Central memory CD8-positive, alpha-beta T cell (primary cell): ENCODE results near the gene LSAMP.

Experiments
- ATAC-seq: fragments of 150-1000 bp; cut with Tn5 transposase; replicated peaks from 2 replicates; pipeline ENCODE4 v1.10.0; 2022; ENCODE audit warnings: mild to moderate bottlenecking, moderate FRiP score, moderate number of reproducible peaks; ENCODE audit not compliant: poor library complexity, severe bottlenecking; ENCODE audit errors: extremely low read depth
- DNase-seq, 2 donors: peaks; one replicate each; pipeline ENCODE4 v3.0.0; 2021; ENCODE audit warnings: low spot score in 2 of 2
- H3K27ac Mint-ChIP-seq: one replicate; pipeline ENCODE4 v1.8.0; 2022; ENCODE audit warnings: low read depth, mild to moderate bottlenecking, moderate library complexity, mixed read lengths
- H3K27me3 Mint-ChIP-seq: one replicate; pipeline ENCODE4 v1.8.0; 2022; ENCODE audit warnings: mixed read lengths
- H3K36me3 Mint-ChIP-seq: one replicate; pipeline ENCODE4 v1.8.0; 2022; ENCODE audit warnings: mild to moderate bottlenecking, moderate library complexity, mixed read lengths; ENCODE audit not compliant: insufficient read depth
- H3K4me1 Mint-ChIP-seq: one replicate; pipeline ENCODE4 v1.8.0; 2022; ENCODE audit warnings: mixed read lengths
- H3K4me3 Mint-ChIP-seq: one replicate; pipeline ENCODE4 v1.8.0; 2022; ENCODE audit warnings: mild to moderate bottlenecking, moderate library complexity, mixed read lengths
- H3K9me3 Mint-ChIP-seq: one replicate; pipeline ENCODE4 v1.8.0; 2022; ENCODE audit warnings: mixed read lengths

LSAMP gene

GRCh38 chr3:116298151-116298550 is 147.1 kb downstream of the LSAMP start:
- ATAC-seq, result no peak
- DNase-seq, result no peak
- Mint-ChIP-seq H3K9me3 (peaks cover 5% of the 10 kb centered on the region), H3K27ac (no peak overlapping the region), H3K4me3 (no peak overlapping the region), H3K27me3 (no peaks in the 10 kb centered on the region), H3K4me1 (no peaks in the 10 kb centered on the region), H3K36me3 (no peaks in the 10 kb centered on the region)

- Mint-ChIP-seq H3K4me3 (no peak overlapping the region), H3K36me3 (no peaks in the 10 kb centered on the region), H3K9me3 (peaks cover 8% of the 10 kb centered on the region), H3K27ac (no peak overlapping the region), H3K4me1 (no peaks in the 10 kb centered on the region), H3K27me3 (no peaks in the 10 kb centered on the region)
- DNase-seq (no peak), ATAC-seq (no peak)
Observed at GRCh38 chr3:116291141-116291540, 154.1 kb downstream of the LSAMP start.

DNA sequence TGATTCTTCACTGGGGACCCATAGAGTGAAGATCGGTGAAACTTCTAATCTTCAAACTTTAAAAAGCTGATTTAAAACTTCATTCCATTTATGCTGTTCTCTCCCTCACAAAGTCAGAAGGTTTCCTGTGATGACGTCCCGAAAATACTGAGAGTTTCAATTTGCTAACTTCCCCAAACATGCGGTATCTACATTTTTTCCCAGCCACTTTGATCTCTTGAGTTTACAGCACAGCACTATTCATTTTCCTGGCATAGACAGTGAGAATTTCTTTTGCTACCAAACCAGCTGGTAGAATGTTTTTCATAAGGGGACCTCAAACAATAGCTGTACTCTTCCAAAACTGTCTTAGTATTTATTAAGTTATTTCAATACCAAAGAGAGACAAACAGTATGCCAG is 156.8 kb downstream of the LSAMP start:
- ATAC-seq (no peak), DNase-seq (no peak)
- no peak overlapping the region for H3K4me3 Mint-ChIP-seq
- no peaks in the 10 kb centered on the region for H3K4me1 Mint-ChIP-seq
- H3K27ac Mint-ChIP-seq, result no peak overlapping the region
- no peaks in the 10 kb centered on the region for H3K27me3 Mint-ChIP-seq
- H3K9me3 Mint-ChIP-seq, result peaks cover 8% of the 10 kb centered on the region
- H3K36me3 Mint-ChIP-seq, result no peaks in the 10 kb centered on the region

GRCh38 chr3:116285781-116286421 is 159.4 kb downstream of the LSAMP start:
- no peak overlapping the region for H3K27ac Mint-ChIP-seq
- ATAC-seq (no peak), DNase-seq (no peak)
- peaks cover 6% of the 10 kb centered on the region for H3K9me3 Mint-ChIP-seq
- no peaks in the 10 kb centered on the region for H3K4me1 Mint-ChIP-seq
- H3K4me3 Mint-ChIP-seq, result no peak overlapping the region
- no peaks in the 10 kb centered on the region for H3K36me3 Mint-ChIP-seq
- H3K27me3 Mint-ChIP-seq, result no peaks in the 10 kb centered on the region

DNA sequence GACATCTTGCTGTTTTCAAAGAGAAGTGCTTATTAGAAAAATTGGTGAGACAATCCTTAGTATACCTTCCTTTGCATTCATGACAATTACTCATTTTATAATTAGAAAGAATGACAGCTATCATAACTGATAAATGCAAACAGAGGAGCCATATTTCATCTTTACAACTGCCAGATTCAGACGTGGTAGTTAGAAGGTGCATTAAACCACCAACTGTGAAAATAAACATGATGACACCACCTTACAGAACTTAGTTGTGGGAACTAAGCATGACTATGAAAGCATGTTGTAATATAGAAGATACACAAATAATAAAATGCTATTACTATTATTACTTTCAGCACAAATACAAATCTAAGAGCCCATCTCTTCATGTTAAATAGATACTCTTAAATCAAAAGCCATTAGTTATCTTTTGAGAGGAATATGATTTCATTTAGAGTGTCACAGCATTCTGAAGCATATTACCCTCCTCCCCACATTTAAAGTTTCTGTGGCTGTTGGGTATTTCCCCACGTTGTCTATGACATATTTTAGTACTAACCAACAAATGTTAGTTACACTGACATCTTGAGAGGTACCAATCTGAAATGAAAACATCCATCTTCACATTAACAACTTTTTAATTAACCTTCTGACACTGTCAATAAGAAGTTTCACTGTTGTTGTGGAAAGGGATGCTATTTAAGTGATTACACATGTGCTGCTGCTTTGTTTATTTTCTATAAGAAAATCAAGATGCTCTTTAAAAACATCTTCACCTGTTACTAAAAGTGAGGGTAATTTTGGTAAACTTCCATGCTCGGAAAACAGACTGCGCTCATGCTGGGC is 163.8 kb downstream of the LSAMP start:
- Mint-ChIP-seq H3K9me3 (peaks cover 6% of the 10 kb centered on the region), H3K4me3 (no peak overlapping the region), H3K27ac (no peak overlapping the region), H3K4me1 (no peaks in the 10 kb centered on the region), H3K36me3 (no peaks in the 10 kb centered on the region), H3K27me3 (no peaks in the 10 kb centered on the region)
- DNase-seq (no peak), ATAC-seq (no peak)

GRCh38 chr3:116280130-116280740 is 165.1 kb downstream of the LSAMP start:
- Mint-ChIP-seq H3K4me3 (no peak overlapping the region), H3K27ac (no peak overlapping the region), H3K36me3 (no peaks in the 10 kb centered on the region), H3K9me3 (peaks cover 10% of the 10 kb centered on the region), H3K27me3 (no peaks in the 10 kb centered on the region), H3K4me1 (no peaks in the 10 kb centered on the region)
- ATAC-seq, result no peak
- no peak for DNase-seq

GRCh38 chr3:116276675-116277074 is 168.6 kb downstream of the LSAMP start:
- ATAC-seq (no peak), DNase-seq (no peak)
- Mint-ChIP-seq H3K9me3 (peaks cover 16% of the 10 kb centered on the region), H3K4me1 (no peaks in the 10 kb centered on the region), H3K36me3 (no peaks in the 10 kb centered on the region), H3K27me3 (no peaks in the 10 kb centered on the region), H3K27ac (no peak overlapping the region), H3K4me3 (no peak overlapping the region)

DNA sequence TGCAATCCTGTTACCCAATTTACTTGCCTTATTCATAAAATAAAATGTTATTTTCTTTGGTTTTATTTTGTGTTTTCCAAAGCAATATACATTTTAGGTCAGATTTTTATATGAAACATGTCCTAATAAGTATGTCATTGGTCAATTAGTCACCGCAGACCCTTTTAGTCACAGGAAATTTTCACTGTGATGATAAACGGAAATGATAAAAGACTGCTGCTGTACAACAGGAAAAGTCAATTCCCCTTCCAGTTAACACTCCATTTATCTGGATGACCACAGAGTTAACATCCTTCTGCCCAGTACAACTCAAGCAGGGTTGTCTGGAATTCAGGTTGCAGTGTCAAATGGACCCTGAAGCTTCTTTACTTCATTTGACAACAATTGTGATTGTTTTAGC is 175.2 kb downstream of the LSAMP start:
- Mint-ChIP-seq H3K27me3 (no peaks in the 10 kb centered on the region), H3K9me3 (peaks cover 5% of the 10 kb centered on the region), H3K4me3 (no peak overlapping the region), H3K36me3 (no peaks in the 10 kb centered on the region), H3K4me1 (no peaks in the 10 kb centered on the region), H3K27ac (no peak overlapping the region)
- no peak for DNase-seq
- ATAC-seq, result no peak

GRCh38 chr3:116267116-116267515 is 178.2 kb downstream of the LSAMP start:
- Mint-ChIP-seq H3K9me3 (peaks cover 4% of the 10 kb centered on the region), H3K4me1 (no peaks in the 10 kb centered on the region), H3K27me3 (no peaks in the 10 kb centered on the region), H3K36me3 (no peaks in the 10 kb centered on the region), H3K27ac (no peak overlapping the region), H3K4me3 (no peak overlapping the region)
- ATAC-seq (no peak), DNase-seq (no peak)

- no peaks in the 10 kb centered on the region for H3K27me3 Mint-ChIP-seq
- ATAC-seq (no peak), DNase-seq (no peak)
- peaks cover 4% of the 10 kb centered on the region for H3K9me3 Mint-ChIP-seq
- H3K4me3 Mint-ChIP-seq, result no peak overlapping the region
- H3K4me1 Mint-ChIP-seq, result no peaks in the 10 kb centered on the region
- H3K27ac Mint-ChIP-seq, result no peak overlapping the region
- peaks cover under 1% of the 10 kb centered on the region for H3K36me3 Mint-ChIP-seq
Observed at GRCh38 chr3:116265976-116266584, 179.2 kb downstream of the LSAMP start.

GRCh38 chr3:116265320-116265695 is 180.0 kb downstream of the LSAMP start:
- H3K4me1 Mint-ChIP-seq, result no peaks in the 10 kb centered on the region
- H3K4me3 Mint-ChIP-seq, result no peak overlapping the region
- peaks cover 4% of the 10 kb centered on the region for H3K9me3 Mint-ChIP-seq
- H3K27ac Mint-ChIP-seq, result no peak overlapping the region
- peaks cover 1% of the 10 kb centered on the region for H3K36me3 Mint-ChIP-seq
- H3K27me3 Mint-ChIP-seq, result no peaks in the 10 kb centered on the region
- DNase-seq (no peak), ATAC-seq (no peak)

DNA sequence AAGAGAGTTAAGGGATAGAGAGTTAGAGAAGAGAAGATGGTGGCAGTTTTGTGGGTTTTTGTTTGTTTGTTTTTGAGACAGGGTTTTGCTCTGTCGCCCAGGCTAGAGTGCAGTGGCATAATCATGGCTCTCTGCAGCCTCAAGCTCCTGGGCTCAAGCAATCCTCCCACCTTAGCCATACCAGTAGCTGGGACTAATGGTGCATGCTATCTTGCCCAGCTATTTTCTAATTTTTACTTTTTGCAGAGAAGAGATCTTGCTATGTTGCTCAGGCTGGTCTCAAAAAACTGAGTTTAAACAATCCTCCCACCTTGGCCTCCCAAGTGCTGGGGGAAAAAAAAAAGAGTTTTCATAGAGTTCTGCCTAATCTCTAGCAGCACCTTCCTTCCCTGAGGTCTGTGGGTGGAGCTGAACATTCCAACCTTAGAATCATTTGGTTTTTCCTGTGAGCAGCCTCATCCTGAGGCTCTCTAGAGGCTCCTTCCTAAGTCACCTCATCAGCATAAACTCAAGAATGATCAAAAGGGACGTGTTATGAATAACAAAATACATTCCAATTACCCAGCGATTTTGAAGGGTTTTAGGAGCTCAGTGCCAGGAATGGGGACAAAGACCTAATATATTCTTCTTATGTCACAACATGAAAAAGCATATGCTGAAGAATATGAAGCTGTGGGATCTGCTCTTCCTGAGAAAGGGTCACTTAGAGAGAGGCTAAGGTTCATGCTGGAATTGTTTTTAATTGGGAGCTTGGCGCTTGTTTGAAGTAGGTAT is 180.6 kb downstream of the LSAMP start:
- Mint-ChIP-seq H3K9me3 (peaks cover 4% of the 10 kb centered on the region), H3K36me3 (peaks cover 1% of the 10 kb centered on the region), H3K4me1 (no peaks in the 10 kb centered on the region), H3K27ac (no peak overlapping the region), H3K4me3 (no peak overlapping the region), H3K27me3 (no peaks in the 10 kb centered on the region)
- no peak for ATAC-seq
- no peak for DNase-seq
